ENCODE measurements around the gene ZNF439. TPM values are rescaled to one million over a fixed set of nuclear protein-coding genes. Genes with fewer than 3 reads are reported as not detected.

Gene ZNF439
- total and polyA plus RNA-seq, 2 of the 13 experiments (the other 11 are each of a cell fraction or from before 2014, with no cell fraction given), result 2.9 to 4.9 TPM

DNA sequence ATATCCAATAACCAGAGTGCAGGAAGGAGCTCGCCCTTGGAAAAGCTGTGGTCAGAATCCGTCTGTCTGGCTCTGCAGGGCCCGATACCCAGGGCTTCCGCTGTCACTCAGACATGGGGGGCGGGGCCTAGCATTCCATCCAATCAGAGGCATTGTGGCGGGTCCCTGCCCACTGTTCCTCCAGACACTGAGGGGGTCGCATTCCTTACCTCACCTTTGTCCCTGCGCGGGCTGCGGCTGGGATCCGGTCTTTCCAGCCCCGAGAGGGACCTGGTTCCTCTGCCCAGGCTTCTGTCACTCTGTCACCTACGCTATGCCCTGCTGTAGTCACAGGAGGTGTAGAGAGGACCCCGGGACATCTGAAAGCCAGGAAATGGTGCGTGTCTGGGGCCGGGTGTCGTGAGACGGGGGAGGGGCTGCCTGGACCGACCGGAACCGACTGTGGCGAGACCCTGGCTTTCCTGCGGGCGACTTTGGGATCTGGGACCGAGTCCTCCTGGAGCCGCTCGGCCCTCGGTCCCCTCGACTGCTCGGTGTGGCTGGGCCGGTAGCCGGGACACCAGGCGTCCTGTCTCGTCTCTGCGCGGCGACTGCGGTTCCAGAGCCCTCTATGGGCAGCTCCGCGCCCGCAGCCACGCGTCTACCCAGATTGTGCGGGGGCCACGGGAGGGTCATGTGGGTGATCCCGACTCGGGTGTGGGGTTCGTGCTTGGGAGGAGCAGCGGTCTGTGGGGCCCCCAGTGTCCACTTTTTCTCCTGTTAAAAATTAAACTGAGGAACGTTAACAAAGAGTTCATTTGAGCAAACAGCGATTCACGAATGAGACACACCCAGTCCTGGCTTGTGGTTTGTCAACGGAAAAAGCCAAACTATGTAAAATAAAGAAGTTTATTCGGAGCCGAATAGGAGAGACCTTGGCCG is 39.3 kb downstream of the ZNF439 start, which contains the start of gene ZNF69 (continued):
- TF ChIP-seq, protein P1, sequence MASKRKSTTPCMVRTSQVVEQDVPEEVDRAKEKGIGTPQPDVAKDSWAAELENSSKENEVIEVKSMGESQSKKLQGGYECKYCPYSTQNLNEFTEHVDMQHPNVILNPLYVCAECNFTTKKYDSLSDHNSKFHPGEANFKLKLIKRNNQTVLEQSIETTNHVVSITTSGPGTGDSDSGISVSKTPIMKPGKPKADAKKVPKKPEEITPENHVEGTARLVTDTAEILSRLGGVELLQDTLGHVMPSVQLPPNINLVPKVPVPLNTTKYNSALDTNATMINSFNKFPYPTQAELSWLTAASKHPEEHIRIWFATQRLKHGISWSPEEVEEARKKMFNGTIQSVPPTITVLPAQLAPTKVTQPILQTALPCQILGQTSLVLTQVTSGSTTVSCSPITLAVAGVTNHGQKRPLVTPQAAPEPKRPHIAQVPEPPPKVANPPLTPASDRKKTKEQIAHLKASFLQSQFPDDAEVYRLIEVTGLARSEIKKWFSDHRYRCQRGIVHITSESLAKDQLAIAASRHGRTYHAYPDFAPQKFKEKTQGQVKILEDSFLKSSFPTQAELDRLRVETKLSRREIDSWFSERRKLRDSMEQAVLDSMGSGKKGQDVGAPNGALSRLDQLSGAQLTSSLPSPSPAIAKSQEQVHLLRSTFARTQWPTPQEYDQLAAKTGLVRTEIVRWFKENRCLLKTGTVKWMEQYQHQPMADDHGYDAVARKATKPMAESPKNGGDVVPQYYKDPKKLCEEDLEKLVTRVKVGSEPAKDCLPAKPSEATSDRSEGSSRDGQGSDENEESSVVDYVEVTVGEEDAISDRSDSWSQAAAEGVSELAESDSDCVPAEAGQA (IDR thresholded peaks at IDR 0.05; ENCODE audit: low read depth), result no peak
- TF ChIP-seq, protein P1 (CRISPR knock-in tag; IDR thresholded peaks at IDR 0.05; ENCODE audit: borderline replicate concordance), result peak; percentile 86
- TF ChIP-seq TAF15 (IDR thresholded peaks at IDR 0.05; ENCODE audit: low read depth, low read length, poor library complexity, severe bottlenecking) (no peak), ZNF18 (CRISPR knock-in tag; IDR thresholded peaks at IDR 0.05; ENCODE audit: insufficient replicate concordance) (peak; percentile 37), PHF20 (CRISPR knock-in tag; IDR thresholded peaks at IDR 0.05) (0 out of 2 replicates have a peak, but pooled peaks have one; percentile 51), MTERF4 (CRISPR knock-in tag; IDR thresholded peaks at IDR 0.05) (peak; percentile 62; the same call in 1 of the 2 replicates), TARDBP (CRISPR knock-in tag; IDR thresholded peaks at IDR 0.05) (0 out of 2 replicates have a peak, but pooled peaks have one; percentile 32), GTF2F1 (IDR thresholded peaks at IDR 0.05; ENCODE audit: low read length) (no peak), ZNF589 (CRISPR knock-in tag; conservative IDR thresholded peaks at IDR 0.05) (0 out of 2 replicates have a peak, but pooled peaks have one; percentile 51)
- TF ChIP-seq, protein P2, sequence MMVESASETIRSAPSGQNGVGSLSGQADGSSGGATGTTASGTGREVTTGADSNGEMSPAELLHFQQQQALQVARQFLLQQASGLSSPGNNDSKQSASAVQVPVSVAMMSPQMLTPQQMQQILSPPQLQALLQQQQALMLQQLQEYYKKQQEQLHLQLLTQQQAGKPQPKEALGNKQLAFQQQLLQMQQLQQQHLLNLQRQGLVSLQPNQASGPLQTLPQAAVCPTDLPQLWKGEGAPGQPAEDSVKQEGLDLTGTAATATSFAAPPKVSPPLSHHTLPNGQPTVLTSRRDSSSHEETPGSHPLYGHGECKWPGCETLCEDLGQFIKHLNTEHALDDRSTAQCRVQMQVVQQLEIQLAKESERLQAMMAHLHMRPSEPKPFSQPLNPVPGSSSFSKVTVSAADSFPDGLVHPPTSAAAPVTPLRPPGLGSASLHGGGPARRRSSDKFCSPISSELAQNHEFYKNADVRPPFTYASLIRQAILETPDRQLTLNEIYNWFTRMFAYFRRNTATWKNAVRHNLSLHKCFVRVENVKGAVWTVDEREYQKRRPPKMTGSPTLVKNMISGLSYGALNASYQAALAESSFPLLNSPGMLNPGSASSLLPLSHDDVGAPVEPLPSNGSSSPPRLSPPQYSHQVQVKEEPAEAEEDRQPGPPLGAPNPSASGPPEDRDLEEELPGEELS (CRISPR knock-in tag; IDR thresholded peaks at IDR 0.05), result peak; percentile 12
- TF ChIP-seq, protein P3, sequence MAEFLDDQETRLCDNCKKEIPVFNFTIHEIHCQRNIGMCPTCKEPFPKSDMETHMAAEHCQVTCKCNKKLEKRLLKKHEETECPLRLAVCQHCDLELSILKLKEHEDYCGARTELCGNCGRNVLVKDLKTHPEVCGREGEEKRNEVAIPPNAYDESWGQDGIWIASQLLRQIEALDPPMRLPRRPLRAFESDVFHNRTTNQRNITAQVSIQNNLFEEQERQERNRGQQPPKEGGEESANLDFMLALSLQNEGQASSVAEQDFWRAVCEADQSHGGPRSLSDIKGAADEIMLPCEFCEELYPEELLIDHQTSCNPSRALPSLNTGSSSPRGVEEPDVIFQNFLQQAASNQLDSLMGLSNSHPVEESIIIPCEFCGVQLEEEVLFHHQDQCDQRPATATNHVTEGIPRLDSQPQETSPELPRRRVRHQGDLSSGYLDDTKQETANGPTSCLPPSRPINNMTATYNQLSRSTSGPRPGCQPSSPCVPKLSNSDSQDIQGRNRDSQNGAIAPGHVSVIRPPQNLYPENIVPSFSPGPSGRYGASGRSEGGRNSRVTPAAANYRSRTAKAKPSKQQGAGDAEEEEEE (CRISPR knock-in tag; IDR thresholded peaks at IDR 0.05; ENCODE audit: borderline replicate concordance), result peak; percentile 88
- TF ChIP-seq, protein P4, sequence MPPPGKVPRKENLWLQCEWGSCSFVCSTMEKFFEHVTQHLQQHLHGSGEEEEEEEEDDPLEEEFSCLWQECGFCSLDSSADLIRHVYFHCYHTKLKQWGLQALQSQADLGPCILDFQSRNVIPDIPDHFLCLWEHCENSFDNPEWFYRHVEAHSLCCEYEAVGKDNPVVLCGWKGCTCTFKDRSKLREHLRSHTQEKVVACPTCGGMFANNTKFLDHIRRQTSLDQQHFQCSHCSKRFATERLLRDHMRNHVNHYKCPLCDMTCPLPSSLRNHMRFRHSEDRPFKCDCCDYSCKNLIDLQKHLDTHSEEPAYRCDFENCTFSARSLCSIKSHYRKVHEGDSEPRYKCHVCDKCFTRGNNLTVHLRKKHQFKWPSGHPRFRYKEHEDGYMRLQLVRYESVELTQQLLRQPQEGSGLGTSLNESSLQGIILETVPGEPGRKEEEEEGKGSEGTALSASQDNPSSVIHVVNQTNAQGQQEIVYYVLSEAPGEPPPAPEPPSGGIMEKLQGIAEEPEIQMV (CRISPR knock-in tag; IDR thresholded peaks at IDR 0.05; ENCODE audit: low read depth), result 0 out of 2 replicates have a peak, but pooled peaks have one; percentile 13
